Activated CD8-positive, alpha-beta memory T cell treated with anti-CD3 and anti-CD28 coated beads for 4 hours (primary cell): ENCODE data around the gene SLC16A12.
"Not testable (repeated sequence)": the region's sequence is repeated elsewhere in the genome, so short reads cannot be mapped to it uniquely, and the experiment has no call there.

Experiments used
- DNase-seq, 2 donors: peaks; one replicate each; pipeline ENCODE4 v3.0.0-alpha.2; 2020; ENCODE audit warnings: low read depth in 2 of 2

The SLC16A12 gene

DNA sequence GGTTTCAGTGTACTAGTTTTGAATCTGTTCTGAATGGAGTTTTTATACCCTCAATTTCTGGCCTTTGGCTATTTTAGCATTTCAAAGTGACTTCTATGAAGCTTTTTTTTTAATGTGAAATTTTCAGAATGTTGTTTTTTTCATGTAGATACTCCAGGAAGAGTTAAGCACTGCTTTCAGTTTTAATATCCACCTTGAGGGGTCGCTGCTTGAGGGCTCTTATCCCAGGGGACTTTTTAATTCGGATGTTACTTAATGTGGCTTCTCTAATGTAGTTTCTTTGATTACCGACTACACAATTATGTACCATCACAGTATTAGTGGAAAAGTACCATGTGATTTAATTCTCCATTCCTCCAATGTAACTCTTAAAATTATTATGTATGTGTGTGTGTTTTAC lies 115.8 kb downstream of the SLC16A12 start:
- DNase-seq = no peak

- DNase-seq = no peak
Measured at GRCh38 chr10:89416465-89416864, 118.9 kb downstream of the SLC16A12 start.

DNA sequence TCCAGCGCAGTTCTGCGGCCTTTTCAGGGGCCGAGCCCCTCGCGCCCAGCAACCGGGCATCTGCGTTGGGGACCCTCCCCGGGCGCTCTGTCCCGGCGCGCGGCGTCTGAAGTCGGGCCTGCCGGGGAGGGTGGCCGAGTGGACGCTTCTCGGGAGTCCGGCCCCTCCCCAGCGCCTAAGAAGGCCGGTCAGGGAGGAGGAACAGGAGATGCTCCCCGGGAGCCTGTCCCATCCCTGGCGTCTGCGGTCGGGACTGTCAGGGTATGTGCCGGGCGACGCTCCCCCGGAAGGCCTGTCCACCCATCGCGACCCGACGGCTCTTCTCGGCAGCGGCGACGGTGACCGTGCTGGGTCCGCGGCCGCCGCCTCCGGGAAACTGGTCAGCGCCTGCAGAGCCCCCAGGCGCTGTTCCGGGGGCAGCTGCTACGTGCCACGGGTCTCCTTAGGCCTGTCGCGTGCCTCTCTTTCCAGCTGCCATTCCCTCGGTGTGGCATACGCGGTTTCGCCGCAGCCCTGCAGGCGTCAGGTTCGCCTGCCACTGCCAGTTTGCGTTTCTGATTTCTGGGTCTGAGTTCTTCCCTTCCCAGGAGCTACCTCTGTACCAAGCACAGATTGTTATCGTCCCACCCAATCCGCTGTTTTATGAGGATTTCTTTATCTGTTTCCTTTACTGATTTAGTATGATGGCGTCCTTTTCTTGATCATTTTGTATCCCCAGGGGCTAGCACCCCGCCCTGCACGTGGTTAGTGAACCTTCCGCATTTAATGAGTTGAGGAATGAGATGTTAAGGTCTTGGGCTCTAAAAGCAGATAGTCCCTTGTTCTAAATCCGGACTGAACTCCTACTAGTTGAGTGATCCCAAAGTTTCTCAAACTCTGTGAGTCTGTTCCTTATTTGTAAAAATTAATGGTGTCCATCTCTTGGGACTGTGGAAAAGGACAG lies 120.2 kb downstream of the SLC16A12 start:
- peak in 1 of 2 donors; percentile 7 for DNase-seq

GRCh38 chr10:89414146-89414878 lies 121.1 kb downstream of the SLC16A12 start, which contains the start of gene IFIT5:
IFIT5 (plus strand) TSS chr10:89414568; CDS start chr10:89414799, 231 bp downstream.
- peak; percentile 32 to 38 for DNase-seq

- DNase-seq = no peak
Measured at GRCh38 chr10:89413398-89413912, 121.9 kb downstream of the SLC16A12 start.

GRCh38 chr10:89412276-89412675 lies 123.1 kb downstream of the SLC16A12 start:
- not testable (repeated sequence) for DNase-seq

DNA sequence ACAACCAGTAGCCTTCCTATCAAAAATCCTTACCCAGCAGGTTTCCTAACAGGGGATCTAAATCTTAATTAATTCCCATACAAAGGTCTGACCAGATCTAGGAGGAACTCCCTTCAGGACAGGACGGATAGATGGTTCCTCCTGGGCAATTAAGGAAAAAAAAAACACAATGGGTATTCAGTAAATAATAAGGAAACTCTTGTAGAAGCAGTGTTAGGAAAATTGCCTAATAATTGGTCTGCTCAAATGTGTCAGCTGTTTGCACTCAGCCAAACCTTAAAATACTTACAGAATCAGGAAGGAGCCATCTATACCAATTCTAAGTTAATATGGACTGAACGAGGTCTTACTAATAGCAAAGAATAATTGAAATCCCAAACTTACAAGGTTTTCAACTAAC lies 124.3 kb downstream of the SLC16A12 start:
- DNase-seq = not testable (repeated sequence)

DNA sequence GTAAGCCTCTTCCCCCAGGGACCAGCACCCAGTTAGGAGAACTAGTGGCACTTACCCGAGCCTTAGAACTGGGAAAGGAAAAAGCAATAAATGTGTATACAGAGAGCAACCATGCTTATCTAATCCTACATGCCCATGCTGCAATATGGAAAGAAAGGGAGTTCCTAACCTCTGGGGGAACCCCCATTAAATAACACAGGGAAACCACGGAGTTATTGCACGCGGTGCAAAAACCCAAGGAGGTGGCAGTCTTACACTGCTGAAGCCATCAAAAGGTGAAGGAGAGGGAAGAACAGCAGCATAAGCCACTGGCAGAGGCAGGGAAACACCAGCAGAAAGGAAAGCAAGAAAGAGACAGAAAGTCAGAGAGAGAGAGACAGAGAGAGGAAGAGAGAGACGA lies 124.8 kb downstream of the SLC16A12 start:
- DNase-seq = not testable (repeated sequence)

DNA sequence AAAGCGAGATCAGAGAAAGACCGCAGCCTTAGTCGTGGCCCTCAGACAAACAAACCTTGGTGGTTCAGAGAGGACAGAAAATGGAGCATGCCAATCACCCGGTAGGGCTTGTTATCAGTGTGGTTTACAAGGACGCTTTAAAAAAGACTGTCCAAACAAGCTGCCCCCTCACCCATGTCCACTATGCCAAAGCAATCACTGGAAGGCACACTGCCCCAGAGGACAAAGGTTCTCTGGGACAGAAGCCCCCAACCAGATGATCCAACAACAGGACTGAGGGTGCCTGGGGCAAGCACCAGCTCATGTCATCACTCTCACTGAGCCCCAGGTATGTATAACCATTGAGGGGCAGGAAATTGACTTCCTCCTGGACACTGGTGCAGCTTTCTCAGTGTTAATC lies 126.1 kb downstream of the SLC16A12 start:
- not testable (repeated sequence) for DNase-seq

GRCh38 chr10:89407792-89408191 lies 127.6 kb downstream of the SLC16A12 start:
- DNase-seq = not testable (repeated sequence)

- not testable (repeated sequence) for DNase-seq
Measured at GRCh38 chr10:89406178-89406577, 129.2 kb downstream of the SLC16A12 start.

DNA sequence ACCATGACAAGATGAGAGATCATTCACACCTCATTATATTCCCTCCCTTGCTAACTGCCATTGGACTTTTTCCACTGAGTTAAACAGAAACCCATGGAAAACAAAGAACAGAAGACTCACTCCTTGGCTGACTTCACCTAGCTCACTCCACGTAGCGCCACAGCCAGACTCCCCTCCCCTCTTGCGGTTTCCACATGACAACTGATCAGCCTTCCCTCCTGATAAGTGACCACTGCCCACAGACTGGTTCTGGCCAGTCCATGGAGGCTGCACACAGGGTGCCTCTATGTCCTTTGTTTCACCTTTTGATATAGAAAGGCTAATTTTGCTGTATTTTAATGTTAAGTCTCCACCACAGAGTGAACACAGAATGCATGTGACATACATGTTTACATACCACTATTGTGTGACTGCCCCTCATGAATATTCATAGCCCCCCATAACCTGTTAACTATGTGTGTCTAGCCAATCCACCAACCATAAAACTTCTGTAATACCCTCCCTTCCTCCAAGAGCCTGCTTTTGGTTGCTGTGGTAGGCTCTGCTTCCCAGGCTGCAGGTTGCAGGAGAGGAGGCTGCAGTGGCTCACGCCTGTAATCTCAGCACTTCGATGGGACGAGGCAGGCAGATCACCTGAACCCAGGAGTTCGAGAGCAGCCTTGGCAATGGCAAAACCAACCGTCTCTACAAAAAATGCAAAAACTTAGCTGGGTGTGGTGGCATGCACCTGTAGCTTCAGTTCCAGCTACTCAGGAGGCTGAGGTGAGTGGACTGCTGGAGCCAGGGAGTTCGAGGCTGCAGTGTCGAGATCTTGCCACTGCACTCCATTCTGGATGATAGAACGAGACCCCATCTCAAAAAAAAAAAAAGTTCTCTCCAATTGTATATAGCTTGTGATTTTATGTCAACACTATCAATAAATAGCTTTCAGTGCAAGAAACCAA lies 131.0 kb downstream of the SLC16A12 start:
- no peak for DNase-seq

GRCh38 chr10:89403043-89403442 lies 132.4 kb downstream of the SLC16A12 start:
- no peak for DNase-seq

DNA sequence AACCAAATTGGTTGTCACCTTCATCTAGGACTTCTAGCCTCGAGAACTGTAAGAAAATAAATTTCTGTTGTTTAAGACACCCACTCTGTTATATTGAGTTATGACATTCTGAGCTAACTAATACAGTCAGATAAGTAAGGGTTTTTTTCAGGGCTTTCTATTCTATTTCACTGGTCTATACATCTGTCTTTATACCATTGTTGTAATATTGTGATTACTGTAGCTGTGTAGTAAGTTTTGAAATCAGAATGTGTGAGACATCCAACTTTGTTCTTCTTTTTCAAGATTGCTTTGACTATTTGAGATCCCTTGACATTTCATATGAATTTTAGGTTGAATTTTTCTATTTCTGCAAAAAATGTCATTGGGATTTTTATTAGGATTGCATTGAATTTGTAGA lies 135.4 kb downstream of the SLC16A12 start:
- no peak for DNase-seq

- no peak for DNase-seq
Measured at GRCh38 chr10:89398003-89398749, 137.2 kb downstream of the SLC16A12 start.

DNA sequence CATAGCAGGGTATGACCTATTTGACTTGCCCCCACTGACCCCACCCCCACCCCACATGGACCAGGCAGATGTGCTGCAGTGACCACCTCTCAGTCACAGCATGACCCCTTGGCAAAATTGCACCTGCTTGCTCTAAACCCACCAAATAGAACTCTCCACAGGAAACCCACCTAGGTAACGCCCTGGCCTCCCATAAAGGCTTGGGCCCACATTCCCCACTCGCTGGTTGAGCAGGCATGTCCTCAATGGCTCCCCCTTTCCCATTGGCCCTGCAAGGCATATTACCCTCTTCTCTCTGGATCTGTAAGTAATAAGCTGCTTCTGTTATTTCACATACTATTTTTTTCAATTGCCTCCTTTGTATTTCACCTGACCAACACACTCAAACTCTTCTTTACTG lies 140.3 kb downstream of the SLC16A12 start:
- no peak for DNase-seq

DNA sequence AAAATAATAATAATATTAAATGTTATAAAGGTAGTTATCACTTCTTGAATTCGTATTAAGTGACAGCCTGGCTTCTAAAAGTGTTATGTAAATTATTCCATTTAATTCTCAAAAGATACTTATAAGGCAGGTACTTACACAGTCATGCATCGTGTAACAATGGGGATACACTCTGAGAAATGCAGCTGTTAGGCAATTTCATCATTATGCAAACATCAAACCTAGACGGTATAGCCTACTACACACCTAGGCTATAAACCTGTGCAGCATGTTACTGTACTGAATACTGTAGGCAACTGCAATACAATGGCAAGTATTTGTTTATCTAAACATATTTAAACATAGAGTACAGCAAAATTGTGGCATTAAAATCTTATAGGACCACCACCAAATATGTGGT lies 141.5 kb downstream of the SLC16A12 start:
- DNase-seq = no peak

GRCh38 chr10:89392974-89393373 lies 142.4 kb downstream of the SLC16A12 start:
- DNase-seq = no peak

DNA sequence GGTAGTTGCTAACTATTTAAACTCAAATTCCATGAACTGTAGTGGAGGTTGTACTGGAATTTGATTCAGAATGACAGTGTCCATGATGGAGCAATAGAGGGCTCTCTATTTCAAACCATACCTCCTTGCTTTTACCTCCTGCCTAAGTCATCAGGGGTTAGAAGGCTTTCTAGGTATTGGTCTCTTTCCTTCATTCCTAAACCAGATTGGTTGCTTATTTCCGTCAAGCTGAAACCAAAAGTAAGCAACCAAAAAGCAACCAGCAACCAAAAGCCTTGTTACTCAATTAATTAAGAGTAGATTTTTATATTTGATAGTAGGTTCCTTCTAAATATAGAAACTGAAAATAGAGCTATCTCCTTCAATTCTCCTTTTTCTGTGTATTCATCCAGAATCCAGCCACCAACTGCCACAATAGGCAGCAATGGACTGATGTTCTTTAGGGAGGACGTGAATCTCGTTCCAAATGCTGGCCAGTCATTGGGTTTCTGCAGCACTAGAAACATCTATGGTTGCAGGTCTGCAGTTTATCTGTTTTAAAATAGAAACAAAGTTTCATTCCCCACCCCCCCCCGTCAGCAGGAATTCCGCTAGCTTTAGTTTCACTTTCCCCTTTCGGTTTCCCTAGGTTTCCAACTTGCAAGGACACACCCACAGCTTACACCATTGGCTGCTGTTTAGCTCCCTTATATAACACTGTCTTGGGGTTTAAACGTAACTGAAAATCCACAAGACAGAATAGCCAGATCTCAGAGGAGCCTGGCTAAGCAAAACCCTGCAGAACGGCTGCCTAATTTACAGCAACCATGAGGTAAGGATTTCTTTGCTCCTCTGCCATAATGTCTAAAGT lies 143.3 kb downstream of the SLC16A12 start, which contains the start of gene IFIT1:
IFIT1 (plus strand) TSS at position 717 of the 850 bp plus-strand sequence; CDS start at position 807, 90 bp downstream.
- DNase-seq = peak in 1 of 2 donors; percentile 35
